Measurements from ENCODE around the gene SIDT1.

SIDT1 gene

DNA sequence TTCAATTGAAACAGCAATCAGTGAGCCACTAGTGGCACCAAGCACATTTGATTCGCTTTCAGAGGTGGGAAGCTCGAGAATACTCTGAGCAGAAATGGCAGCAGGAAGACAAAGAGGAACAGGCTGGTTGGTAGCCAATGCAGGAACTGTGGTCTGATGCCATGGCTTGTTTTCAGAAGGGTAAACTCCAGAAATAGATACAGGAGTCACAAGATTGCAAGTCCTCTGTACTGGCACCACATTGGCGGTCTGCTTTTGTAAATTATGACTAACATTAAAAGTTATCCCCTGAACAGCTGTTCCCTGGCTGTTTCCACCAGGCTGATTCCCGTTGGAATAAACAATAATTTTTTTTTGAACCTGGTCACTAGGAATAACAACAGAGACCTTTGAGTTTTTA is 128.5 kb downstream of the SIDT1 start:
- Histone ChIP-seq H3K27ac (ENCODE audit: low read depth, low read length) (no peak overlapping the region), H3K9me3 (ENCODE audit: control insufficient read depth in 5 of 5, low read length in 5 of 5) (no peaks in the 10 kb centered on the region), H3K9ac (ENCODE audit: low read length in 5 of 5) (no peak overlapping the region), H3K36me3 (ENCODE audit: control insufficient read depth in 5 of 5, insufficient read depth in 5 of 5, low read length in 5 of 5) (peaks cover 48 to 71% (median 52%) of the 10 kb centered on the region in 5 donors), H3K4me3 (ENCODE audit: low read depth in 1 of 5, low read length in 5 of 5) (no peak overlapping the region), H3K4me1 (ENCODE audit: control insufficient read depth in 5 of 5, insufficient read depth in 5 of 5, low read length in 5 of 5) (no peaks in the 10 kb centered on the region), H3K27me3 (ENCODE audit: control insufficient read depth in 5 of 5, insufficient read depth in 4 of 5, low read length in 5 of 5) (no peaks in the 10 kb centered on the region)

DNA sequence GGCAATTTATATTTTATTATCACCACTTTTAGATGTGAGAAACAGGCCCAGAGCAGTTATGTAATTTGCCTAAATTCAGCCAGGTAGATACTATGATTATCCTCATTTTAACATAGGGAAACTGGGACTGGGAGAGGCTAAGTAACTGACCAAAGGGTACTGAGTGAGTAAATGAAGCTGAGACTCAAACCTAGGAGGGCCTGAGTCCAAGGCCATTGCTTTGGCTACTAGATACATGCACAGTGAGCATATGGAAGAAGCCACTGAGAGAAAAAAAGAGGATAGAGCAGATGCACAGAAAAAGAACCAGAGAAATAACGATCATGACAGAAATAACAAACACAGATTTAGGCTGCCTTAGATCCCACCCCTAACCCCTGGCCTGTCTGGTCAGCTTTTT is 130.5 kb downstream of the SIDT1 start:
- peaks cover 44 to 69% (median 49%) of the 10 kb centered on the region in 5 donors for H3K36me3 ChIP-seq (ENCODE audit: control insufficient read depth in 5 of 5, insufficient read depth in 5 of 5, low read length in 5 of 5)
- H3K9ac ChIP-seq (ENCODE audit: low read length in 5 of 5), result no peak overlapping the region
- no peak overlapping the region for H3K27ac ChIP-seq (ENCODE audit: low read depth, low read length)
- H3K27me3 ChIP-seq (ENCODE audit: control insufficient read depth in 5 of 5, insufficient read depth in 4 of 5, low read length in 5 of 5), result no peaks in the 10 kb centered on the region
- H3K4me3 ChIP-seq (ENCODE audit: low read depth in 1 of 5, low read length in 5 of 5), result no peak overlapping the region
- peaks cover 0 to 2% (median under 1%) of the 10 kb centered on the region in 5 donors for H3K4me1 ChIP-seq (ENCODE audit: control insufficient read depth in 5 of 5, insufficient read depth in 5 of 5, low read length in 5 of 5)
- no peaks in the 10 kb centered on the region for H3K9me3 ChIP-seq (ENCODE audit: control insufficient read depth in 5 of 5, low read length in 5 of 5)

DNA sequence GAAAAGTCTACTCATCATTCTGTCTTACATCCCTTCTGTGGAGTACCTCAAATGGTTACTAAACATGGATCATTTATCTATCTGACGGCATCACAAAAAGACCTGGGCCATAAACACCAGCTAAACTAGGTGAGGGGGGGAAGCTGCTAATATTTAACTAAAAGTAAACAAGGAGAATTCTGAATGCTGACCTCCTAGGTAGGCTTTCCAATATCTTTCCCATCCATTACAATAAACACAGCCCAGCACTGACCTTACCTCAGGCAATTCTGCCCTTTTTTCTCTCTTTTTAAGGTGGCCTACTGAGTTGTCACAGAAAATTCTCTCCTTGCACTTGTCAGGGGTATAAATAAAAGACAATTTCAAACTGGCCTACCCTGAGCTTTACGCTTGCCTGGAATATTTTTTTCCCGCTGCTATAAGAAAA is 131.0 kb downstream of the SIDT1 start:
- H3K36me3 ChIP-seq (ENCODE audit: control insufficient read depth in 5 of 5, insufficient read depth in 5 of 5, low read length in 5 of 5), result peaks cover 40 to 64% (median 45%) of the 10 kb centered on the region in 5 donors
- no peak overlapping the region for H3K4me3 ChIP-seq (ENCODE audit: low read depth in 1 of 5, low read length in 5 of 5)
- H3K4me1 ChIP-seq (ENCODE audit: control insufficient read depth in 5 of 5, insufficient read depth in 5 of 5, low read length in 5 of 5), result peaks cover 0 to 6% (median 4%) of the 10 kb centered on the region in 5 donors
- H3K9ac ChIP-seq (ENCODE audit: low read length in 5 of 5), result no peak overlapping the region
- H3K9me3 ChIP-seq (ENCODE audit: control insufficient read depth in 5 of 5, low read length in 5 of 5), result no peaks in the 10 kb centered on the region
- H3K27me3 ChIP-seq (ENCODE audit: control insufficient read depth in 5 of 5, insufficient read depth in 4 of 5, low read length in 5 of 5), result no peaks in the 10 kb centered on the region
- H3K27ac ChIP-seq (ENCODE audit: low read depth, low read length), result no peak overlapping the region

DNA sequence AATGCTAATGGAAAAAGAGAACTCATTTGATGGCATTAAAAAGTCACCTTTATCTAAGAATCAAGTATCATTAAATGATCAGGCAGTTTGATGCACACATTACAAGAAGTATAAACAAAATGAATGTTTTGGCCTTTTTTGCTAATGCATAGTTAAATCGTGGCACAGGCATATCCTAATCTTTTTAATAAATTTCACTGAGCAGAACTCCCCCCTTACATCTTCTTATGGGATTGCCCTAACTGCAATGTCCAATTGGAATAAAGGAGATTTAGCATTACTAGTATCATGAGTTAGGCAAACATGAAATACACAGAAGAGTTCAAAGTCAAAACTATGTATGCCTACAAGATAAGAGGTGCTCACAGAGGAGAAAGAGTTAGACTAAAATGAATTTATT is 131.4 kb downstream of the SIDT1 start:
- peaks cover 0 to 7% (median 4%) of the 10 kb centered on the region in 5 donors for H3K4me1 ChIP-seq (ENCODE audit: control insufficient read depth in 5 of 5, insufficient read depth in 5 of 5, low read length in 5 of 5)
- H3K27ac ChIP-seq (ENCODE audit: low read depth, low read length), result no peak overlapping the region
- H3K4me3 ChIP-seq (ENCODE audit: low read depth in 1 of 5, low read length in 5 of 5), result no peak overlapping the region
- peaks cover 38 to 60% (median 44%) of the 10 kb centered on the region in 5 donors for H3K36me3 ChIP-seq (ENCODE audit: control insufficient read depth in 5 of 5, insufficient read depth in 5 of 5, low read length in 5 of 5)
- H3K9me3 ChIP-seq (ENCODE audit: control insufficient read depth in 5 of 5, low read length in 5 of 5), result no peaks in the 10 kb centered on the region
- no peak overlapping the region for H3K9ac ChIP-seq (ENCODE audit: low read length in 5 of 5)
- H3K27me3 ChIP-seq (ENCODE audit: control insufficient read depth in 5 of 5, insufficient read depth in 4 of 5, low read length in 5 of 5), result no peaks in the 10 kb centered on the region

DNA sequence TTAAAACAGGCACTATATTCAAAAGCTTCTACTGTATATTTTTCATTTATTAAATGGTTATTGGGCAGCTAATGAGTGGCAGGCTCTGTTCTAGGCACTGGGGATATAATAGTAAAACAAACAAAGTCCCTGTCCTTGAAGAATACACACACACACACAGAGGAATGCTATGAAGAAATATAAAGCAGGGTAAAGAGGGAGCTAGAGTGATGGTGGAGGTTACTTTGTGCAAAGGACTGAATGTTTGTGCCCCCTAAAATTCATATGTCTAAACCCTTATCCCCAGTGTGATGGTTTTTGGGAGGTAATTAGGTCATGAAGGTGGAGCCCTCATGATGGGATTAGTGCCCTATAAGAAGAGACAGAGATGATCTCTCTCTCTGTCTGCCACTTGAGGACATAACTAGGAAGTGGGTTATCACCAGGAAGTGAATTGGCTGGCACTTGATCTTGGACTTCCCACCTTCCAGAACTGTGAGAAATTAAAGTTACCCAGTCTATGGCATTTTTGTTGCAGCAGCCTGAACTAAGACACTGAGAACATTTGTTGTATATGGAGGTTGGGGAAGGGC is 132.3 kb downstream of the SIDT1 start:
- no peak overlapping the region for H3K9ac ChIP-seq (ENCODE audit: low read length in 5 of 5)
- H3K9me3 ChIP-seq (ENCODE audit: control insufficient read depth in 5 of 5, low read length in 5 of 5), result no peaks in the 10 kb centered on the region
- H3K27ac ChIP-seq (ENCODE audit: low read depth, low read length), result no peak overlapping the region
- H3K4me3 ChIP-seq (ENCODE audit: low read depth in 1 of 5, low read length in 5 of 5), result no peak overlapping the region
- peaks cover 0 to 7% (median 4%) of the 10 kb centered on the region in 5 donors for H3K4me1 ChIP-seq (ENCODE audit: control insufficient read depth in 5 of 5, insufficient read depth in 5 of 5, low read length in 5 of 5)
- H3K36me3 ChIP-seq (ENCODE audit: control insufficient read depth in 5 of 5, insufficient read depth in 5 of 5, low read length in 5 of 5), result peaks cover 30 to 52% (median 35%) of the 10 kb centered on the region in 5 donors
- no peaks in the 10 kb centered on the region for H3K27me3 ChIP-seq (ENCODE audit: control insufficient read depth in 5 of 5, insufficient read depth in 4 of 5, low read length in 5 of 5)

DNA sequence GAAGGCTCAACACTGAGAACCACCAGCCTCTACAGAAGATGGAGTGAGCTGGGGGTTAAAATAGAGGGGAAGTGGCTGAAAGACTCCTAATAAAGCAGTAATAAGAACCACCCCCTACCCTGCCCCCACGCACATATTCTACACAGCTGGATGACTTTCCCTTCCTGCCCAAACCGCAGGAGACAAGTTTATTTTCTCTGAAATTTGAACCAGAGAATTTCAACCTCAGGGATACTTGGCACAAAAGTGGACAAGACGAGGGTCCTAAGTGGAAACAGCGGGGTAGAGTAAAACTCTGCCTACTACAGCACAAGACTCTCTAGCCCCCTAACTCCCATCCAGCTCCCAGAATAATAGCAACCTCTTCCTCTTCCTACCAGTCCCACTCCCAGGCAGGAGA is 135.7 kb downstream of the SIDT1 start:
- H3K4me3 ChIP-seq (ENCODE audit: low read depth in 1 of 5, low read length in 5 of 5), result no peak overlapping the region
- H3K9me3 ChIP-seq (ENCODE audit: control insufficient read depth in 5 of 5, low read length in 5 of 5), result no peaks in the 10 kb centered on the region
- H3K36me3 ChIP-seq (ENCODE audit: control insufficient read depth in 5 of 5, insufficient read depth in 5 of 5, low read length in 5 of 5), result peaks cover 9 to 26% (median 16%) of the 10 kb centered on the region in 5 donors
- peaks cover 0 to 7% (median 4%) of the 10 kb centered on the region in 5 donors for H3K4me1 ChIP-seq (ENCODE audit: control insufficient read depth in 5 of 5, insufficient read depth in 5 of 5, low read length in 5 of 5)
- H3K27me3 ChIP-seq (ENCODE audit: control insufficient read depth in 5 of 5, insufficient read depth in 4 of 5, low read length in 5 of 5), result no peaks in the 10 kb centered on the region
- H3K9ac ChIP-seq (ENCODE audit: low read length in 5 of 5), result peak overlapping the region in 1 of 5 donors; percentile 2
- H3K27ac ChIP-seq (ENCODE audit: low read depth, low read length), result no peak overlapping the region

DNA sequence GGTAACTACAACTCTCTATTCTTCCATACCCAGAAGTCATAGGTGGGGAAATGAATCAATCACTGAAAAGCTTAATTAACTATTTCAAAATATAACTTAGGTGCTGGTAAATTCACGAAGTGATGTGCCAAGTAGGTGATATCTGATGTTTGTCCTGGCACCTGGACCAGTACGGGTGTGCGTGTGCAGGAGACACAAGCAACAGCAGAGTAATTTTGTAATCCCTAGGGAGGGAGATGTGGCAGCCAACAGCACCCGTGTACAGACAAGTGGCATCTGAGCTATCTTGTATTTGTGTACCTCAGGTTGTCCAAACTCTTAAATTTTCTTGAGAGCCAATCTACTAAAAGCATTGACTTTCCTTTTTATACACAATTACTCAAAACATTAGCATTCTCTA is 141.2 kb downstream of the SIDT1 start:
- H3K36me3 ChIP-seq (ENCODE audit: control insufficient read depth in 5 of 5, insufficient read depth in 5 of 5, low read length in 5 of 5), result peaks cover 16 to 36% (median 32%) of the 10 kb centered on the region in 5 donors
- no peaks in the 10 kb centered on the region for H3K9me3 ChIP-seq (ENCODE audit: control insufficient read depth in 5 of 5, low read length in 5 of 5)
- H3K9ac ChIP-seq (ENCODE audit: low read length in 5 of 5), result no peak overlapping the region
- H3K27me3 ChIP-seq (ENCODE audit: control insufficient read depth in 5 of 5, insufficient read depth in 4 of 5, low read length in 5 of 5), result no peaks in the 10 kb centered on the region
- no peaks in the 10 kb centered on the region for H3K4me1 ChIP-seq (ENCODE audit: control insufficient read depth in 5 of 5, insufficient read depth in 5 of 5, low read length in 5 of 5)
- H3K4me3 ChIP-seq (ENCODE audit: low read depth in 1 of 5, low read length in 5 of 5), result no peak overlapping the region
- H3K27ac ChIP-seq (ENCODE audit: low read depth, low read length), result no peak overlapping the region

DNA sequence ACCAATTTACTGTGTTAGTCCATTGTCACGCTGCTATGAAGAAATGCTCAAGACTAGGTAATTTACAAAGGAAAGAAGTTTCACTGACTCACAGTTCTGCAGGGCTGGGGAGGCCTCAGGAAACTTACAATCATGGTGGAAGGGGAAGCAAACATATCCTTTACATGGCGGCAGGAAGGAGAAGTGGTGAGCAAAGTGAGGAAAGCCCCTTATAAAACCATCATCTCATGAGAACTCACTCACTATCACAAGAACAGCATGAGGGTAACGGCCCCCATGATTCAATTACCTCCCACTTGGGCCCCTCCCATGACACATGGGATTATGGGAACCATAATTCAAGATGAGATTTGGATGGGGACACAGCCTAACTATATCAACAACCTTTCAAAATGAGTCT is 143.9 kb downstream of the SIDT1 start:
- no peaks in the 10 kb centered on the region for H3K27me3 ChIP-seq (ENCODE audit: control insufficient read depth in 5 of 5, insufficient read depth in 4 of 5, low read length in 5 of 5)
- no peaks in the 10 kb centered on the region for H3K9me3 ChIP-seq (ENCODE audit: control insufficient read depth in 5 of 5, low read length in 5 of 5)
- H3K4me3 ChIP-seq (ENCODE audit: low read depth in 1 of 5, low read length in 5 of 5), result no peak overlapping the region
- H3K4me1 ChIP-seq (ENCODE audit: control insufficient read depth in 5 of 5, insufficient read depth in 5 of 5, low read length in 5 of 5), result no peaks in the 10 kb centered on the region
- no peak overlapping the region for H3K27ac ChIP-seq (ENCODE audit: low read depth, low read length)
- no peak overlapping the region for H3K9ac ChIP-seq (ENCODE audit: low read length in 5 of 5)
- peaks cover 16 to 32% (median 28%) of the 10 kb centered on the region in 5 donors for H3K36me3 ChIP-seq (ENCODE audit: control insufficient read depth in 5 of 5, insufficient read depth in 5 of 5, low read length in 5 of 5)

DNA sequence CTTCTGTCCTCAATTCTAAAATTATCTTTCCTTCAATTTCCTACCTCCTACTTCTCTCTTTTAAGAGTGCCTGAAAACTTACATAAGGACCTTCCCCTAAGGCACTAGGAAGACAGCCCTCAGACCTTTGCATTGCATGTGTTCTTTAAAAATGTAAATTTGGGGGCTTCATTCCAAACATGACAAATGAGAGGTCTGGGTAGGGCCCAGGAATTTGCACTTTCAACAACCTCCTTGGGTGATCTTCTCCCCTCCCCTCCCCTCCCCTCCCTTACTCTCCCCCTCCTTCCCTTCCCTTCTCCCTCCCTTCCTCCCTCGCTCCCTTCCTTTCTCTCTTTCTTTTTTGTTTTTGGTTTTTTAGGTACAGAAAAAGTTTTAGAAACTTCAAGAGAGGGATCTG is 145.4 kb downstream of the SIDT1 start:
- Histone ChIP-seq H3K4me1 (ENCODE audit: control insufficient read depth in 5 of 5, insufficient read depth in 5 of 5, low read length in 5 of 5) (no peaks in the 10 kb centered on the region), H3K27ac (ENCODE audit: low read depth, low read length) (no peak overlapping the region), H3K9me3 (ENCODE audit: control insufficient read depth in 5 of 5, low read length in 5 of 5) (no peaks in the 10 kb centered on the region), H3K36me3 (ENCODE audit: control insufficient read depth in 5 of 5, insufficient read depth in 5 of 5, low read length in 5 of 5) (peaks cover 16 to 30% (median 25%) of the 10 kb centered on the region in 5 donors), H3K4me3 (ENCODE audit: low read depth in 1 of 5, low read length in 5 of 5) (no peak overlapping the region), H3K9ac (ENCODE audit: low read length in 5 of 5) (no peak overlapping the region), H3K27me3 (ENCODE audit: control insufficient read depth in 5 of 5, insufficient read depth in 4 of 5, low read length in 5 of 5) (no peaks in the 10 kb centered on the region)

DNA sequence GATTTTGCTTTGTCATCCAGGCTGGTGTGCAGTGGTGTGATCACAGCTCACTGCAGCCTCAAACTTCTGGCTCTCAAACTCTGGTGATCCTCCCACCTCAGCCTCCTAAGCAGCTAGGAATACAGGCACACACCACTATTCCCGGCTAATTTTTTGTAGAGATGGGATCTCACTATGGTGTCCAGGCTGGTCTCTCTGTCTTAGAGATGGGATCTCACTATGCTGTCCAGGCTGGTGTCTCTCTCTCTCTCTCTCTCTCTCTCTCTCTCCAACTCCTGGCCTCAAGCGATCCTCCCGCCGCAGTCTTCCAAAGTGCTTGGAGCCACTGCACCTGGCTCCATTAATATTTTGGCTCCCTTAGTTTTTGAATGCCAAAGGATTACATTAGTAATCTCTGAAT is 146.4 kb downstream of the SIDT1 start:
- Histone ChIP-seq H3K4me1 (ENCODE audit: control insufficient read depth in 5 of 5, insufficient read depth in 5 of 5, low read length in 5 of 5) (no peaks in the 10 kb centered on the region), H3K9ac (ENCODE audit: low read length in 5 of 5) (no peak overlapping the region), H3K9me3 (ENCODE audit: control insufficient read depth in 5 of 5, low read length in 5 of 5) (no peaks in the 10 kb centered on the region), H3K27me3 (ENCODE audit: control insufficient read depth in 5 of 5, insufficient read depth in 4 of 5, low read length in 5 of 5) (no peaks in the 10 kb centered on the region), H3K36me3 (ENCODE audit: control insufficient read depth in 5 of 5, insufficient read depth in 5 of 5, low read length in 5 of 5) (peaks cover 13 to 22% (median 20%) of the 10 kb centered on the region in 5 donors), H3K4me3 (ENCODE audit: low read depth in 1 of 5, low read length in 5 of 5) (no peak overlapping the region), H3K27ac (ENCODE audit: low read depth, low read length) (no peak overlapping the region)
